GM19463 (cell line): ENCODE measurements around the gene BEGAIN.

Experiments
- ATAC-seq: cut with Tn5 transposase; IDR thresholded peaks from one replicate; pipeline ENCODE4 v1.9.1; 2021; ENCODE audit warnings: mild to moderate bottlenecking, moderate library complexity; ENCODE audit not compliant: unreplicated experiment

Gene BEGAIN

DNA sequence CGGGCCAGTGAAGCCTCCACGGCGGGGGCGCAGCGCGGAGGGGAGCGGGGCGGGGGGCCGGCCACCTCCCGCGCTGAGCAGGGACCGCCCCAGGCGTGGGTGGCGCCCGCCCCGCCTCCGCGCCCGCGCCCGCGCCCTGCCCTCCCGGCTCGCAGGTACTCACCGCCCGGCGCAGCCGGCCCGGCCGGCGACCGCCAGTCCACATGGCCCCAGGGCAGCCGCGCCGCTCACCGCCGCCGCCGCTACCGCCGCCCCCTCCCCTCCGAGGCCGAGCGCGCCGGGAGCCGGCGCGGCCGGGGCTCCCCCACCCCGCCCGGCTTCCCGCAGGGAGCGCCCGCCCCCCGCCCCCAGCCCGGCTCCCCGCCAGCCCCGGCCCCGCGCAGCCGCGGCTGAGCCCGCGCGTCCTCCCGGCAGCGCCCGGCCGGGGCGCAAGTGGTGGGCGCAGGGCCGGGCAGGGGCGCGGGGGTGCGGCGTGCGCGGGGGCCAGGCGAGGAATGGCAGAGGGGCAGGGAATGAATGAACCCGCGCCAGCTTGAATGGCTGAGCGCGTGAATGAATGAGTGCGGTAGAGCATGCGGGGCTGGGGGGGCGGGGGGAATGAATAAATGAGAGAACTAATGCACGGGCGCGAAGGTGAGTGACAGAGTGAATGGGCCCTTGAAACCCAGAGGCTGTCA is at the start of gene BEGAIN:
BEGAIN (minus strand) TSS at position 332 of the 677 bp plus-strand sequence; CDS start at position 205, 127 bp downstream.
- ATAC-seq = no peak

DNA sequence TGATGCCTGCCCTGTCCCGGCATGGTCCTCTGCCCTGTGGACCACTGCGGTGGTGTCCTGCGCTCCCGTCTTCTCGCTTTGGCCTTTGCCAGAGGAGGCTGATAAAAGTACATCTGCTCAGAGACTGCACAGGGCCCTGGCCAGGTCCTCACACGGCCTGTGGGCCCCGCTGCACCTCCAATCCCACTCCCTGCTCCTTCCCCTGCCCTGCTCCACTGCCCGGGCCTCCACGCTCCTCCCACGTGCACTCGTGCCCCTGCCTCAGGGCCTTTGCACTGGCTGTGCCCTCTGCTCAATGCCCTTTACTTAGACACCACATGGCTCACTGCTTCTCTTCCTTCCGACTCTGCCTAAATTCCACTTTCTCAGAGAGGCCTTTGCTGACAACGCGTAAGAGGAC is 49.3 kb upstream of the BEGAIN start:
- ATAC-seq = no peak

DNA sequence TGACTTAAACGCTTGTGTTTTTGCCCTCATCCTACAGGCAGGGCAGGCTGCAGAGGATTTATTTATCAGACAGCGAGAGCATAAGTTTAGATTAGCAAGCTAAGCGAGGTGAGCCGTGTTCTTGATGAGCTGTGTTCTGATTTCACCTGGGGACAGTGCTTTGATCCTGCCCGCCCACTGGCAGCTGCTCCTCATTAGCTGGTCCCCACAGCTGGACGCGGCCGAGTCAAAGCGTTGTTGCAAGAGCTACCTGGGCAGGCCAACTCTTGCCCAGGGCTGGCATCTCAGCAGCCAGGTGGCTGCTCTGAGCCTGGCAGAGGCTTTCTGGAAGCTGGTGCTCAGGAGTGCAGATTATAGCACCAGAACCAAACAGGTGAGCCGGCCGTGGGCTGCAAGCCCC is 46.8 kb upstream of the BEGAIN start:
- ATAC-seq = no peak

GRCh38 chr14:100633406-100633805 is 46.2 kb upstream of the BEGAIN start:
- no peak for ATAC-seq

DNA sequence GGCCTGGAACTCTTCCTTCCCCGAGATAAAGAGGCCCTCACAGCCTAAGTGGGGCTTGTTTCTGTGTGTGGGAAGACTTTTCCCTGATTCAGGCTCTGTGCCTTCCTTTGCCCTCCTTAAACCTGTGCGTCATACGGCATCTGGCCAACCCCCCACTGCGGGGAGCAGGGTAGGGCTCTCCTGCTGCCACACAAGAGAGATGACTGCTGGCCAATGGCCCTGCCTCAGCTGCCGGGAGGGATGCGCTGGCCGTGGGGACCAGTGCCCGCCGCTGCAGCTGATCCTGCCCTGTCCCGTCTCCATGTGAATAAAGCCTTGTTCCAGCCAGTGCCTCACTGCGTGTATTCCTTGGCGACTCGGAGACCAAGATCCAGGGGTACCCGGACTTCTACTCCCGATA is 42.5 kb upstream of the BEGAIN start:
- no peak for ATAC-seq

- ATAC-seq = no peak
Measured at GRCh38 chr14:100629098-100629497, 41.9 kb upstream of the BEGAIN start.

DNA sequence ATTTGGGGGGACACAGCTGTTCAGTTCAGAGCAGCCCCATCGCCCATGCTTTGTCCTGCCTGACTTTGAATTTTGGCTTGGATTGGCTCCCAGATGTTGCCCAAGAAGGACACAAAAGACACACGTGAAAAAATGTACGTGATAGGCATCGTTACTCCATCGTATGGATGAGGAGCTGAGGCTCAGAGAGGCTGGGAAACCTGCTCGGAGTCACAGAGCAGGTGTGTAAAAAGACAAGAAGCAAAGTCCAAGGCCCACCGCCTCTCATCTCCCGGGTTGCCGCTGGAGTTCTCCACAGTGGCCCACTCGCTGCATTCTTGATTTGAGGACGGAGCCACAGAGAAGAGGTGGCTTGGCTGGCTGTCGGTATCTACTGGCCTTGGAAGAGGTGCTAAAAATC is 41.0 kb upstream of the BEGAIN start:
- ATAC-seq = no peak

- no peak for ATAC-seq
Measured at GRCh38 chr14:100626614-100627013, 39.4 kb upstream of the BEGAIN start.

DNA sequence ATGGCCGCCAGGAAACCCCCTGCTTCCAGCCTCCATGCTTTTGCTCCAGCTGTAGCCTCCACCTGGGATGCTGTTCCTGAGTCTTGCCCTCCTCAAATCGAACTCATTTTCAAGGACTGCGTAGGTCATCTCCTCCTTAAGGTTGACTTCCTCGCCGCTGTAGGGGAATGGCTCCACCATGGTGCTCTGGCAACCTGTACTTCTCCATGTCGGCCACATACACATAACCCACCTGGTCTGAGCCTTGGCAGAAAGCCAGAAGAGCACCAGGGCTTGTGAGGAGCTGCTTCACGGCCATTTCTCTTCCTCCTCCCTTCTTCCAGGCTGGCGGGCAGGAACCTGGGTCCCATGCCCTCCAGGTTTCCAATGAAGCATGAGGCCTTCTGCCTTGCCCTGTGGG is 36.7 kb upstream of the BEGAIN start:
- ATAC-seq = no peak

- no peak for ATAC-seq
Measured at GRCh38 chr14:100623557-100623956, 36.3 kb upstream of the BEGAIN start.

DNA sequence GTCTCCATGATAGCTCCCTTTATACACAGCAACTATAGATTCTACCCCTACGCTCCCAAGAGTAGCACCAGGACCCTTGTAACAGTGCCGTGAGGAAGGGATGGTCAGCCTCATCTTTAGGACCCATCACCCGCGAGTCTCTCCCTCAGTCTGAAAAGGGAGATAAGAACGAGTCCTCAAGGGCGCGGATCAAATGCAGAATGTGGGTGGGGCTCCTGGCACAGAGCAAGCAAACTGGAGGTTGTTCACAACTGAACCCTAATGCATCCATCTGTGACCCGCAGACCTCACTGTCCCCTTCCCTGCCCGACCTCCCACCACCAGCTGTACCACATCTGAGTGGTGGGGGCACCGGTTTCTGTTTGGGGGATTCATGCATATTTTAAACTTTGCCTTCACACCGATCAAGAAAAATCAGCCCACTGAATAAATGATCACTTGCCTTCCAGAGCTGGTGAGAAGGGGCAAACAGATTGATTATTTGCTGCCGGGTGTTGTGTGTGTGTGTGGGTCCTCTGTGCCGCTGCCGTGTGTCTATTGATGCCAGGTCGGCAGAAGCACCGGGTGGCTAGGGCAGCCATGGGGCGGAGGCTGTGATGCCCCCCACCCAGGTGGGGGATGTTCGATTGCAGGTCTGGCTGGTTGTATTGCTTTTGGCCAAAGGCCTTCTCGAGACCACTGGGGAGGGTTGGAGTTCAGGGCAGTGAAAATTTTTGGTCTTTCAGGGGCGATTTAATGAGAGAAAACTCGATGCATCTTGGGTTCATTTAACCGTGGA is 35.7 kb upstream of the BEGAIN start:
- no peak for ATAC-seq

GRCh38 chr14:100622224-100622623 is 35.0 kb upstream of the BEGAIN start:
- no peak for ATAC-seq

DNA sequence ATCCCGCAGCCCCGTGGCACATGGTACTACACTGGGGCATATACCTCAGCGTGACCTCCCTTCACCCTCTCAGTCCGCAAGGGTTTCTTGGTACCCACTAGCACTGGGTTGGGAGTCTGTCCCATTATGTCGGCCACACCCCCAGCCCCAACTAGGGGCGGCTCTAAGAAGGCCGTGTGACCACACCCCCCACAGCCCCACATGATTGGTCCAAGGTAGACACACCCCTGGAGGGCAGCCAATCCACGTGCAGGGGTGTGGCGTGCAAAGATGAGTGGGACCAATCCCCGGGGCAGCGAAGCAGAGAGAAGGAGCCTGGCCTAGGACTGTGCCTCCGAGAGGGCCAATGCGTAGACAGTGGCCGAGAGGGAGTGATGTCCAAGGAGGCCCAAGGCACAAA is 34.6 kb upstream of the BEGAIN start:
- ATAC-seq = no peak

DNA sequence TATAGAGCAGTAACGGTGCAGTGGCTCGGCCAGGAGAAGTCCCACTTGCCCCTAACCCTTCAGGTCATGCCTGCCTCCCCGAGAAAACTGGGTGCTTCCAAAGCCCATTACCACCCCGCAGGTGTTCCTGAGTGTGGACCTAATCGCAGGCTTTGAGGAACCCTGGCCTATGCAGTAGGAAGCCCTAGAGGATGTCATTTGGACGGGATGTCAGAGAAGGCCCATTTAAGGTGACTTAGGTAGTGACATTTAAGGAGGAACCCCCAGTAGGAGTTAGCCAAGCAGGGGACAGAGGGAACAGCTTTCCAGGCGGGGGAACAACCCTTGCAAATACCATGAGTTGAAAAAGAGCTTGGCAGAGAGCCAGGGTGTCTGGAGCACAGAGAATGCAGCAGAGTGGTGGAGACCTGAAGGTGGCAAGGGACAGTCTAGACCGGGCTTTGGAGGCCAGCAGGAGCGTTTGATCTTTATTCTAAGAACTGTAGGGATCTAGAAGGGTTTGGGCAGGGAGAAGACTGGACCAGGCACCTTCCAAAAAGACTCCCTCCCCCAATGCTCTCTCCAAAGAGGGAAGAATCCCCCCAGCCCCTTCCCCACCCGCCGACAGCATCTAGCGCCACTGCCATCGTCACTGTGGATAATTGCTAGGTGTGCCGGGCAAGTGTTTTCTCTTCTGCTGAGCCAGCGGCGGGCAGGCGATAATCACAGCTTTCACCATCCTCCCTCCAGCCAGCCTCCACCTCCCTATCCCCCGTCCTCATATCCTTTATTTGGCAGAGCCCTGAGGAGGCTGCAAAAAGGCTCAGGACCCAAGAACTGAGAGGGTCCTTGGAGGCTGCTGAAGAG is 33.3 kb upstream of the BEGAIN start:
- no peak for ATAC-seq

GRCh38 chr14:100619396-100620254 is 32.4 kb upstream of the BEGAIN start:
- ATAC-seq = no peak

GRCh38 chr14:100618763-100619320 is 31.6 kb upstream of the BEGAIN start:
- ATAC-seq = no peak

DNA sequence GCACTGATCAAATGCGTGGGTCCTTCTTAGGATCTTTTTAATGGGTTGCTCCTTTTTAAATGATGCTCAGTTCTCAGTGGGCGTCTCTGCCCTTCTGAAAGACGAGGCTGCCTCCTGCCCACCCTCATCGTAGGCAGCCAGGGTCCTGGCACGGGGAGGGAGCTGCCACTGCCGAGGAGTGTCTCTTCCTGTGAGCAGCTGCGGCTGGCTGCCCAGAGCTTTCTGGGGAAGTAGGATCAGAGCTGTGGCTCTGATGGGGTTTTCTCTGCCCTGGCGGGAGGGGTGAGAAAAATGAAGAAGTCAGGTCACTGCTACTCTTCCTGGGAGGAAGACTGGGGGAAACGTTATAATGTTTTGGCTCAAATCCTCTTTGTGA is 31.1 kb upstream of the BEGAIN start:
- no peak for ATAC-seq

- ATAC-seq = no peak
Measured at GRCh38 chr14:100617410-100618317, 30.4 kb upstream of the BEGAIN start.

DNA sequence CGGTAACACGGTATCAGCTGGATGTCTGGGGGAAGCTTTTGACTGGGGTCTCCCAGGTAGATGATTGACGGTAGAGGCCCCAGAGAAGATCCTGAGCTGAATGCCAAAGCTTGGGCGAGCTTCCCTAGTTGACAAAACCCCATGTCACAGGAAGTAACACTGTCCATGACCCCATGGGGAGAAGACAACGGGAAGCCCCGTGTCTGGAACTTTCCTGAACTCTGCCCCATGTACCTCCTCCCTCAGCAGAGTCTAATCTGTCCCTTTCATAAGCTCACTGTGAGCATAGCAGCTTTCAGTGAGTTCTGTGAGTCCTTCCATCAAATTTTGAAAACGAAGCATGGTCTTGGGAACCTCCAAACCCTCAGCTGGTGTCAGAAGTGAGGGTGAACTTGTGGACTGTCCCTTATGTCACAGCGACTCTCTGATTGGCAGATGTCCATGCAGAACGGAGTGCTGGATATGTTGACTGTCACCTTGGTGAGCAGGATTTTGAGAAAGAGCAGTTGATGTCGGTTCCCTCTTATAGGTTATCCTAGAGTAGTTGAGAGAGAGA is 29.7 kb upstream of the BEGAIN start:
- no peak for ATAC-seq
